HTERT RPE-1 (cell line): ENCODE data around the gene LAMC2.
"Not testable (repeated sequence)": the region's sequence is repeated elsewhere in the genome, so short reads cannot be mapped to it uniquely, and the experiment has no call there.

Source experiments
- in situ Hi-C: fragments of 300-500 bp; cut with MboI; formaldehyde crosslinking; loops from 4 replicates; pipeline ENCODE4 v1.14.3; 2020; ENCODE audit warnings: low sequenced_read_pairs

The LAMC2 gene

DNA sequence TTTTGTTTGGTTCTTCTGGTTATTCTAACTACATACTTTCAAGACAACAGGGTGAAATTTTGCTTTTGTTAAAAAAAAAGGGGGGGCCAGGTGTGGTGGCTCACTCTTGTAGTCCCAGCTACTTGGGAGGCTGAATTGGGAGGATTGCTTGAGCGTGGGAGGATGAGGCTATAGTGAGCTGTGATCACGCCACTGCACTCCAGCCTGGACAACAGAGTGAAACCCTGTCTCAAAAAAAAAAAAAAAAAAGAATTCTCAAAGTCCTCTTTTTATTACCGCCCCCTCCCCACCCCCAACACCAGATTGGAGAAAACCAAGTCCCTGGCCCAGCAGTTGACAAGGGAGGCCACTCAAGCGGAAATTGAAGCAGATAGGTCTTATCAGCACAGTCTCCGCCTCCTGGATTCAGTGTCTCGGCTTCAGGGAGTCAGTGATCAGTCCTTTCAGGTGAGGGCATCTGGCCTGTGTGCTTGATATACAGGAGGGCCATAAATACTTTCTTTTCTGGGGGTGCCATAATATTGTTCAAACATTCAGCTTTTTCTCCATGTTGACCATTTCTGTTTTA lies 50.2 kb downstream of the LAMC2 start:
- in situ Hi-C loops: no loop called here

DNA sequence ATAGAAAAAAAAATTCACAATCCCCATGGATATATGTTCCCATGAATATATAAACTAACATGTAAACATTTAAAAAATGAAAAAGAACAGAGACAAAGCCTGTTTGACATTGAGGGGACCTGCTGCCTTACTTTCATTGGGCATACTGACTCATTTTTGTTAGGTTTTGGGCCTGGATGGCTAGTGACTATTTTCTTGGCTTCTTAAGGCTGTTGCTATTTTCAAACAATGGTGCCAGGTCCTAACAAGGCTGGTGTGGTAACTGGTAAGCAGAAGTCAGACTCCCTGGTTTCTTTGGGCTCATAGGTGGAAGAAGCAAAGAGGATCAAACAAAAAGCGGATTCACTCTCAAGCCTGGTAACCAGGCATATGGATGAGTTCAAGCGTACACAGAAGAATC lies 51.0 kb downstream of the LAMC2 start:
- in situ Hi-C loops: no loop called here

DNA sequence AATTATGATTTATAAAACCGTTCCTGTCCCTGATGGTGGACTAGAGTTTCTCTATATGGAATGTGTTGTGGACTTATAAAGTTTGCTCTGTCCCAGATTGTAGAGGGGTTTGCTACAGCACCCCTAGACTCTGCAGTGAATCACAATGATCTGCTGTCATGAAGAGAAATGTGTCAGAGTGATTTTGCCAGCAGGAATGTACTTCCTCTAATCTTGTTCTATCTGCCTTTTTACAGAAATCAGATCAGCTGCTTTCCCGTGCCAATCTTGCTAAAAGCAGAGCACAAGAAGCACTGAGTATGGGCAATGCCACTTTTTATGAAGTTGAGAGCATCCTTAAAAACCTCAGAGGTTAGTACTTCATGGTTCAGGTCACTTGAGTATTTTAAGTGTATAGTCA lies 52.0 kb downstream of the LAMC2 start:
- in situ Hi-C loops: no loop called here

DNA sequence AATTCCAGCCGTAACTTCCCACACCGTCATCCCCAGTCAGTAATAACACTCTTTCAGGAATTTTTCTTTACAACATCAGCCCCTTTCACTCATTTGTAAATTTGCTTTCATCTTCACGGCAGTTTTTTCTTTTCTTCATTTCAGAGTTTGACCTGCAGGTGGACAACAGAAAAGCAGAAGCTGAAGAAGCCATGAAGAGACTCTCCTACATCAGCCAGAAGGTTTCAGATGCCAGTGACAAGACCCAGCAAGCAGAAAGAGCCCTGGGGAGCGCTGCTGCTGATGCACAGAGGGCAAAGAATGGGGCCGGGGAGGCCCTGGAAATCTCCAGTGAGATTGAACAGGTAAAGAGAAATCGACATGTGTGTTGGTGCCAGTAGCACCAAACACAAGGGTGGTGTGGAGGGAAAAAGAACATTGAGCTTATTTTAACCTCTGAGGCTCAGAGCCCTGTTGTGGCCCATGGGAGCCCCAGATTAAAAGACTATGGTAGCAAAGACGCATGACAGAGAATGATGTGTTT lies 53.2 kb downstream of the LAMC2 start:
- in situ Hi-C loops: no loop called here

DNA sequence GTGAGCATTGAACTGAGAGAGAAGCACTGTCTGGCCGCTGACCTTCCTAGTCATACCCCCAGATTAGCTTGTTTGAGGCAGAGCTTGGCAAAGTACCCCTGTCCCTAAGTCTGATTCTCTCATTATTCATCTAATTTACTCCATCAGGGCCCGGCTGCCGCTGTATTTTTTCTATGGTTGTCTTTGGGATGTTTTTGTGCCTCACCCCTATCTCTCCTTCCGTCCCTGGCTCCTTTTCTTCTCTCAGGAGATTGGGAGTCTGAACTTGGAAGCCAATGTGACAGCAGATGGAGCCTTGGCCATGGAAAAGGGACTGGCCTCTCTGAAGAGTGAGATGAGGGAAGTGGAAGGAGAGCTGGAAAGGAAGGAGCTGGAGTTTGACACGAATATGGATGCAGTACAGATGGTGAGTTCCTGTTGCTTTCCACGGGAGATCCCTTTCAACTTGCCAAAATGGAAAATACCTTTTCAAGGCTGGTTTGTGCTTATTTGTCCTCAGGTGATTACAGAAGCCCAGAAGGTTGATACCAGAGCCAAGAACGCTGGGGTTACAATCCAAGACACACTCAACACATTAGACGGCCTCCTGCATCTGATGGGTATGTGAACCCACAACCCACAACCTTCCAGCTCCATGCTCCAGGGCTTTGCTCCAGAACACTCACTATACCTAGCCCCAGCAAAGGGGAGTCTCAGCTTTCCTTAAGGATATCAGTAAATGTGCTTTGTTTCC lies 53.9 kb downstream of the LAMC2 start:
- in situ Hi-C loops: no loop called here

DNA sequence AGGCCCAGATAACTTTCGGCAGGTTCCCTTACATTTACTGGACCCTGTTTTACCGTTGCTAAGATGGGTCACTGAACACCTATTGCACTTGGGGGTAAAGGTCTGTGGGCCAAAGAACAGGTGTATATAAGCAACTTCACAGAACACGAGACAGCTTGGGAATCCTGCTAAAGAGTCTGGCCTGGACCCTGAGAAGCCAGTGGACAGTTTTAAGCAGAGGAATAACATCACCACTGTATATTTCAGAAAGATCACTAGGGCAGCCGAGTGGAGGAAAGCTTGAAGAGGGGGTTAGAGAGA lies 54.4 kb downstream of the LAMC2 start:
- in situ Hi-C loops: no loop called here

DNA sequence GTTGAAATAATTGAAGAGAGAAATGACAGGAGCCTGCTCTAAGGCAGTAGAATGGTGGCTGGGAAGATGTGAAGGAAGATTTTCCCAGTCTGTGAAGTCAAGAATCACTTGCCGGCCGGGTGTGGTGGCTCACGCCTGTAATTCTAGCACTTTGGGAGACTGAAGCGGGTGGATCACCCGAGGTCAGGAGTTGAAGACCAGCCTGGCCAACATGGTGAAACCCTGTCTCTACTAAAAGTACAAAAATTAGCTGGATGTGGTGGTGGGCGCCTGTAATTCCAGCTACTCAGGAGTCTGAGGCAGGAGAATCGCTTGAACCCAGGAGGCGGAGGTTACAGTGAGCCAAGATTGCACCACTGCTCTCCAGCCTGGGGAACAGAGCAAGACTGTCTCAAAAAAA lies 54.8 kb downstream of the LAMC2 start:
- in situ Hi-C loops: not testable (repeated sequence)

DNA sequence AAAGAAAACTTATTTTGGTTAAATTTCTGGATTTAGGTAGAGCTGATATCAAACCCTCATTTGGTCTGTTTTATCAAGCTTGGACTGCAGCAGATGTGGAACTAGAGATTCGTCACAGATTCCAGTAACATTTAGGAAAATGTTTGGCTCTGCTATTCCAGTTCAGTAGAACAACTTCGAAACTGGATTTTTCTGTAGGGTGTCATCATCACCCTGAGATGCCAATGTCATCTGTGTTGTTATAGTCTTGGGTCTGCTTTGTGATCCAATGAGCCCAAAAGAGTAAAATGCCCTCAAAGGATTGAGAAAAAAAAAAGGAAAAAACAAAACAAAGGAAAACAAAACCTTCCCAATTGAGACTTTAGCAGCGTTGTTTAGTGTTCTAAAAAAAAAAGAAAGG lies 55.4 kb downstream of the LAMC2 start:
- in situ Hi-C loops: no loop called here

DNA sequence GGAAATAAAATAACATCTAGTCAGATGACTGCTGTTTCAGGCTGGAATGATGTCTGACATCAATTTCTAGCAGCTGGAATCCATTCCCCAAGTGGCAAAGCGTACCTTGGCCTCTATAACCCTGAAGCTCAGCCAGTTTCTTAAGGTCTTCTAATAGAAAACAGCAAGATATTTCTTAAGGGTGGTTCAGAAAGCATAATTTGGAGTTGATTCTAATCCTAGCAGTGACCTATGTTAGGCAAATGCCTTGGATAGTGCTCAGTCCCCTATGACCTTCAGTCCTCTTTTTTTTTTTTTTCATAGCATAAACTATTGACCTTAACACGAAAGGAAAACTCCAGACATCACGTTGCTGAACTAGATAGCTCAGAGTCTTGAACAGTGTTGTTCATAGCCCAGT lies 56.5 kb downstream of the LAMC2 start:
- in situ Hi-C loops: no loop called here

DNA sequence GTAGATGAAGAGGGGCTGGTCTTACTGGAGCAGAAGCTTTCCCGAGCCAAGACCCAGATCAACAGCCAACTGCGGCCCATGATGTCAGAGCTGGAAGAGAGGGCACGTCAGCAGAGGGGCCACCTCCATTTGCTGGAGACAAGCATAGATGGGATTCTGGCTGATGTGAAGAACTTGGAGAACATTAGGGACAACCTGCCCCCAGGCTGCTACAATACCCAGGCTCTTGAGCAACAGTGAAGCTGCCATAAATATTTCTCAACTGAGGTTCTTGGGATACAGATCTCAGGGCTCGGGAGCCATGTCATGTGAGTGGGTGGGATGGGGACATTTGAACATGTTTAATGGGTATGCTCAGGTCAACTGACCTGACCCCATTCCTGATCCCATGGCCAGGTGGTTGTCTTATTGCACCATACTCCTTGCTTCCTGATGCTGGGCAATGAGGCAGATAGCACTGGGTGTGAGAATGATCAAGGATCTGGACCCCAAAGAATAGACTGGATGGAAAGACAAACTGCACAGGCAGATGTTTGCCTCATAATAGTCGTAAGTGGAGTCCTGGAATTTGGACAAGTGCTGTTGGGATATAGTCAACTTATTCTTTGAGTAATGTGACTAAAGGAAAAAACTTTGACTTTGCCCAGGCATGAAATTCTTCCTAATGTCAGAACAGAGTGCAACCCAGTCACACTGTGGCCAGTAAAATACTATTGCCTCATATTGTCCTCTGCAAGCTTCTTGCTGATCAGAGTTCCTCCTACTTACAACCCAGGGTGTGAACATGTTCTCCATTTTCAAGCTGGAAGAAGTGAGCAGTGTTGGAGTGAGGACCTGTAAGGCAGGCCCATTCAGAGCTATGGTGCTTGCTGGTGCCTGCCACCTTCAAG lies 57.3 kb downstream of the LAMC2 start:
- in situ Hi-C loops: no loop called here

DNA sequence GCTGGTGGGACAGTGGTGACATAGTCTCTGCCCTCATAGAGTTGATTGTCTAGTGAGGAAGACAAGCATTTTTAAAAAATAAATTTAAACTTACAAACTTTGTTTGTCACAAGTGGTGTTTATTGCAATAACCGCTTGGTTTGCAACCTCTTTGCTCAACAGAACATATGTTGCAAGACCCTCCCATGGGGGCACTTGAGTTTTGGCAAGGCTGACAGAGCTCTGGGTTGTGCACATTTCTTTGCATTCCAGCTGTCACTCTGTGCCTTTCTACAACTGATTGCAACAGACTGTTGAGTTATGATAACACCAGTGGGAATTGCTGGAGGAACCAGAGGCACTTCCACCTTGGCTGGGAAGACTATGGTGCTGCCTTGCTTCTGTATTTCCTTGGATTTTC lies 58.4 kb downstream of the LAMC2 start:
- in situ Hi-C loops: no loop called here

DNA sequence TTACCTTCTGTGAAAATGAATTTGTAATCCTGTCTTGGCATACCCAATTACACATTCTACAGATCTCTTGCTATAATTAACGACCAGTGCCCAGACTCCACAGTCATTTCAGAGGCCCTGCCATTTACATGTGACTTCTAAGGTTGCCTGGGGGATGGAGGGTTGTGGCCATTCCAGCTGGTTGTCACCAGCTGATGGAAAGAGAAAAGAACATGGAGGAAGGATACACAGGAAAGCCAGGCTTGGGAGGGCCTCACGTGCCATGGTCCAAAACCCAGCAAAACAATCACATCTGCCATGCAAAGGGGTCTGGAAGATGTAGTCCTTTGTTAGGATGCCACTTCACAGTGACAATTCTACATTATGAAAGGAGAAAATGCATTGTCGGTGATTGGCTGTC lies 59.3 kb downstream of the LAMC2 start:
- in situ Hi-C loops: no loop called here

DNA sequence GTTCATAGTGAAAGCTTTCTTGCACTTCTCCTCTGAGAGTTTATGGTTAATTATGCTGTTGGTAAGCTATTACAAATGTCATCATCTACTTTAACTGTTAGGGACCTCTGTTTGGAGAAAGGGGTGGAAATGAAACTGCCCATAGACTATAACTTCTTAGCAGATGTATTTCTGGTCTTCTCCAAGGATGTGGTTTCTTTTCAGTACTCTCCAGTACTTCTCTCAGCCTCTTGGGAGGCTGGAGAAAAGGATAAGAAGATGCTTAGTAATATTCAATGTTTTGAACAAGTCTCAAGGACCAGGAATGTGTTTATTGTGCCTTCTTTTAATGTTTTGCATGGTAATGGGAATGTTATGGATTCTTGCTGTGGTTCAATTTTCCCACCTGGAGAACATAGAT lies 60.4 kb downstream of the LAMC2 start:
- in situ Hi-C loops: no loop called here

DNA sequence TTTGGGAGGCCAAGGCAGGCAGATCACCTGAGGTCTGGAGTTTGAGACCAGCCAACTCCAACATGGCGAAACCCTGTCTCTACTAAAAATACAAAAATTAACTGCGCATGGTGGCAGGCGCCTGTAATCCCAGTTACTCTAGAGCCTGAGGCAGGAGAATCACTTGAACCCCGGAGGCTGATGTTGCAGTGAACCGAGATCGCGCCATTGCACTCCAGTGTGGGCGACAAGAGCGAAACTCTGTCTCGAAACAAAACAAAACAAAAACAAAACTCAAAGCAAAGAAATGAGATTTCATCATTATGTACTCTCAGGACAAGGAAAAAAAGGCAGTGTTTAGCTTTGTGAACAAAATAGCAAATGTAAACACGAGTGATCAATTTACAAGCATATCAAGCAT lies 61.0 kb downstream of the LAMC2 start:
- in situ Hi-C loops: no loop called here

DNA sequence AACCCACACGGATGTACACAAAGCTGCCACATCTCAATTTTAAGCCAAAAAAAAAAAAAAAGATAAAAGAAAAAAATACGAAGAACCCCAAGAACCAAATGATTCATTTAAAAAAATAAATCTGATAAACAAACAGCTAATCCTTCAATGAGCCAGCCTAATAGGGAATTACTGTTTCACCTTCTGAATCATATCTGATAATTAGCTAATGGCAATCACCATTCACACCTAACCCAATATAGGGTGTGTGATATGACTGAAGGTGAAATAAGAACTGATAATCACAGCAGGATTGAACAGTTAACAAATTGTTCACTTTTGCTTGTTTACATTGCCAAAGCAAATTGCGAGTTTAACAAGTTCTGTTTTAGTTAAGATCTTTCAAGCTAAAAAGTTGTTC lies 61.4 kb downstream of the LAMC2 start:
- in situ Hi-C loops: no loop called here

DNA sequence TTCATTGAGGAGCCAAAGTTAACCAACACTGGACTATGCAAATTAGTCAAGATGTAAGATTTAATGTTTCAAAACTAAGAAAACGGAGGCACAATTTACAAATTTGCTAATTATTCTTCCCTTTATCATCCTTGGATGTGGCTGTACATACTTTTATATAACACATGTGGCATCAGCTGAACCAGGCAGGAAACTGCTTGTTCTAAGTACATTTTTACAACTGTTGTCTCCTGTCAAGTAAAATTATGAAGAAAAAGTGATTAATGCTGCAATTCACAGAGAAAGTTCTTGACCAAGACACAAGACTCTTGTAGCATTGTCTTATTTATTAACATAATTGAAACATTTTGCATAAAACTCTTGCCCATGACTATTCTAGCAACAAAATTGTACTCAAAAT lies 61.9 kb downstream of the LAMC2 start:
- in situ Hi-C loops: no loop called here

DNA sequence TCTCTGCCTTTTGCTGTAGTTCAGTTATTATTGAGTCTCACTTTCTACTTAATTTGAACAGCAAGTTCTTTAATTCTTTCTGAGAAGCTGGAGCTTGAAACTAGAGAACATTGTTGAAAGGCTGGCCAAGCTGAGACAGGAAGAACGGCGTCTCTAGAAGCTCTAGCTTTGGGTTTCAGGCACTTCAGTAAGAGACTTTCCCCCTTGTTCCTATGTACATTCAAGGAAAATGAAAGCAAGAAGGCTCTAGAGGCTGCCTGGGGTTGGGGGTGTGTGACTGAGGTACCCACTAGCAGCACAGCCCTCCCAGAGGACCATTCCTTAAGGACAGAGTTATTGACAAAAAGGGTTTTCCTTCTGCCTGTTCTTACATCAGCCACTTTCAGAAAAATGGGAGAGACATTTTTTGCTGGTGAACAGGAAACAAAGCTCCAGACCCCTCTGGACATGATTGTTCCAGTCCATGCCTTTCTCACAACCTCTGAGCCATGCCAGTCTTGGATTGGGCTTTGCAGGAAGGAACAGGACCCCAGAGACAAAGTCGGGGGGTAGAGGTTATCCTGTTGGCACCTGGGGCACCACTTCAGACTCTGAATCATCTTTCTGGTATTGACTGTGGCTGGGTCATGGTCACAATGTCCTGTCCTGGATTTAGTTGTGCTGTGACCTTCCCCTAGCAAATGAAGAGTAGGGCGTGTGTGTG lies 63.1 kb downstream of the LAMC2 start:
- in situ Hi-C loops: no loop called here

DNA sequence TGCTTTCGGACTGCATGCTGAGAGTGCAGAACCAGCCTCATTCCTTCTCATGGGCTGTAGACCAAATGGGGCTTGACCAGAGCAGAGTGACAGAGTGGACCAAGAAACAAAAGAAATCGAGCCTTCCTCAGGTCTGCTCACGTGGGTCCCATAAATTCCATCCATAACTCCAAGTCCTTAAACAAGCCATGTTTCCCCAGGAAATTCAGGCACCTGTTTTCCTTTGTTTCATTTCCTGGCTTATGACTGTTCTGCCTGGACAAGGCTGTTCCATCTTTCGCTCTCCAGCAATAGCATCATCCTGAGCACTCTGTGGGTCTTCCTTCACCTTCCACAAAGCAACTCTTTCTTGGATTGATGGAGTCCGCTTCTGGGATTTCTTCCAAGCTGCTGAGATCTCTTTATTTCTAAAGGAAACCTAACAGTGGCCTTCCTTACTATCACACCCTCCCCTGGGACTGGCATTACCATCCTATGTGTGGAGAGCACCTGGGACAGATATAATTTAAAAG lies 63.9 kb downstream of the LAMC2 start:
- in situ Hi-C loops: no loop called here

DNA sequence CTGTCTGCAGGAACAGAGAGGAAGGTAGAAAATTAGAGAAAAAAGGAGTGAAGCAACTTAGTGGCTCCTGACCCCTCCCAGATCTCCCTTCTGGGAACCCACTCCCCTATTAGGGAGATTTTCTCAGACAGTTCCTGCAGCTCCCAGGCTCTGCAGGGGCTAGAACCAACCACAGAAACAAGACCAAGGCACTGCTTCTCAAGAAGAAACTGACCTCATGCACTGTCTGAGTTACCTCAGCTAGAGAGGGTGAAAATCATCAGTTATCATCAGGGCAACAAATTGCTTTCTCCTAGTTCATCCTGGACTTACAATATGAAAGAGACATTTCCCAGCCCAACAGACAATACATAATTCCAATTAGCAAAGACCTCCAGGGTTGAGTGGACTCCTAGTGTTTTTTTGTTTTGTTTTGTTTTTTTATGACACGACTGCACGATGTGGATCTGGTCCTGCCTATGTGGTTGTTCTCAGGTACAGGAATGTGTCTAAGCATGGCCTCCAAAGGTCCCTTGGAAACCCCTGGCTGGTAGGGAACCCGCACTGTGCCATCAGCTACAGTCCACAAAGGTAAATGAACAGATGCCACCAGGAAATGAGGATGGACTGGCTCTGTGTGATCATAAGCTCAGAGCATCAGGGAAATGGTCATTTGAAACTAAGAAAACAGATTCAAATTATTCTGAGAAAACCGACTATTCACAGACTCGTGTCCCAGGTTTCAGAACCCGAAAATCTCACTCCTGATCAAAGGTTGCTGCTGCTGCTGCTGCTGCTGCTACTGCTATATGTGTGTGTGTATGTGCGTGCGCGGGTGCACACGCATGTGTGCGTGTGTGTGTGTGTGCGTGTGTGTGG lies 65.3 kb downstream of the LAMC2 start:
- in situ Hi-C loops: no loop called here

DNA sequence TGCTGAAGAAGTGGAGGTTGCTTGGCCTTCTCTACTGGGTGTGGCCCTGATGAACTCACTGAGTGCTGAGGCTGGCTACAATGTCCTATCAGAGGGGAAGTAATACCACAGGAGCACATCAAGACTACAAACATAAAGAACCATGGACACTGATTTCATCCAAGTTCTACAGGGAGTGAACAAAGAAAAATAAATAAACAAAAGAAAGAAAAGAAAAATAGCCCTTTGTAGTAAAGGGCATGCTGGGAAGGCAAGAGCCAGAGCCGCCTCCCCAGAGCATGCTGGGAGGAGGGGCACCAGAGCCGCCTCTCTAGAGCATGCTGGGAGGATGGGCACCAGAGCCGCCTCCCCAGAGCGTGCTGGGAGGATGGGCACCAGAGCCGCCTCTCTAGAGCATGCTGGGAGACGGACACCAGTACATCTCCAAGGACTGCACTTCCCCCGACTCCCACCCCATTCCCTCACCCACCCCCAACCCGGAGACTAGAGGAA lies 65.9 kb downstream of the LAMC2 start:
- in situ Hi-C loops: no loop called here
